Left colon (tissue), 2 donors: Measurements from ENCODE around the gene GMNN. TPM values are rescaled to one million over a fixed set of nuclear protein-coding genes. Genes with fewer than 3 reads are reported as not detected.

Source experiments
- ATAC-seq: fragments of 200-7000 bp; cut with Tn5 transposase; one replicate; pipeline ENCODE4 v1.9.1; 2020; ENCODE audit warnings: mild to moderate bottlenecking, moderate library complexity
- DNase-seq, 2 donors: peaks; one replicate each; pipeline ENCODE4 v3.0.0-alpha.2; 2020
- intact Hi-C, 2 donors: fragments of 100-400 bp; cut with DNase I in 1 of 2; cut with micrococcal nuclease in 1 of 2; formaldehyde crosslinking; loops; one replicate each; pipeline versions ENCODE4 v1.11.2 to v1.14.0; 2022; cut with DNase I, micrococcal nuclease
- total RNA-seq, 2 donors: library from RNA; stranded (reverse); fragmentation: NEBNext Ultra II Directional; extraction: Animal tissue kit (Norgen Biotek cat#: 25700); gene quantifications; one replicate each; pipeline ENCODE4 v1.2.1, GENCODE V29; 2021
- donor health status: DM: no; HTN: no; CAD: no.
- donor health status: DM: yes; HTN: yes; CAD: no.

GMNN gene
- total RNA-seq, 2 donors from 2014 or later: 40.7 to 67.2 TPM

- ATAC-seq (no peak), DNase-seq (no peak)
- intact Hi-C loops: no loop called here
Observed at GRCh38 chr6:24796616-24797290, 22.0 kb downstream of the GMNN start.

GRCh38 chr6:24797596-24798216 lies 23.0 kb downstream of the GMNN start:
- ATAC-seq (no peak), DNase-seq (no peak)
- intact Hi-C loops: no loop called here

- intact Hi-C loops: no loop called here
- ATAC-seq (no peak), DNase-seq (no peak)
Observed at GRCh38 chr6:24798740-24799540, 24.2 kb downstream of the GMNN start, which contains the start of gene ARMH2. TSS of gene ARMH2 (minus strand) at chr6:24798917. CDS start at chr6:24798857, 60 bp downstream.

GRCh38 chr6:24799541-24799915 lies 24.8 kb downstream of the GMNN start:
- DNase-seq: no peak
- ATAC-seq: no peak
- intact Hi-C loops: no loop called here

GRCh38 chr6:24802271-24803059 lies 27.7 kb downstream of the GMNN start:
- intact Hi-C loops: no loop called here
- DNase-seq (no peak), ATAC-seq (no peak)

- DNase-seq (no peak), ATAC-seq (no peak)
- intact Hi-C loops: no loop called here
Observed at GRCh38 chr6:24807584-24807983, 32.8 kb downstream of the GMNN start.

GRCh38 chr6:24809728-24810127 lies 35.0 kb downstream of the GMNN start:
- intact Hi-C loops: no loop called here
- ATAC-seq: no peak

GRCh38 chr6:24818346-24818745 lies 43.6 kb downstream of the GMNN start:
- ATAC-seq (no peak), DNase-seq (no peak)
- intact Hi-C loops: no loop called here

More at GRCh38 chr6:24809728-24810127, 35.0 kb downstream of the GMNN start:
- DNase-seq: no peak

GRCh38 chr6:24821860-24822444 lies 47.2 kb downstream of the GMNN start:
- DNase-seq: no peak
- intact Hi-C loops: no loop called here
- ATAC-seq: no peak

- intact Hi-C loops: no loop called here
- ATAC-seq (no peak), DNase-seq (no peak)
Observed at GRCh38 chr6:24822696-24823095, 48.0 kb downstream of the GMNN start.

GRCh38 chr6:24823185-24823584 lies 48.4 kb downstream of the GMNN start:
- intact Hi-C loops: no loop called here

GRCh38 chr6:24824142-24824938 lies 49.6 kb downstream of the GMNN start:
- intact Hi-C loops: no loop called here
- no peak for ATAC-seq
- no peak for DNase-seq

More at GRCh38 chr6:24823185-24823584, 48.4 kb downstream of the GMNN start:
- DNase-seq (no peak), ATAC-seq (no peak)

- no peak for DNase-seq
- ATAC-seq: no peak
- intact Hi-C loops: no loop called here
Observed at GRCh38 chr6:24825130-24825630, 50.4 kb downstream of the GMNN start.

GRCh38 chr6:24827162-24827561 lies 52.4 kb downstream of the GMNN start:
- DNase-seq: no peak
- ATAC-seq: no peak
- intact Hi-C loops: no loop called here

- no peak for DNase-seq
Observed at GRCh38 chr6:24827970-24828369, 53.2 kb downstream of the GMNN start.

GRCh38 chr6:24829657-24830056 lies 54.9 kb downstream of the GMNN start:
- no peak for DNase-seq
- no peak for ATAC-seq
- intact Hi-C loops: no loop called here

More at GRCh38 chr6:24827970-24828369, 53.2 kb downstream of the GMNN start:
- intact Hi-C loops: no loop called here
- no peak for ATAC-seq

GRCh38 chr6:24831771-24832716 lies 57.3 kb downstream of the GMNN start:
- ATAC-seq (no peak), DNase-seq (no peak)
- intact Hi-C loops: no loop called here
